ENCODE data around the gene ZNF500. TPM values are rescaled to one million over a fixed set of nuclear protein-coding genes. Genes with fewer than 3 reads are reported as not detected.

The ZNF500 gene
- polyA plus RNA-seq, 1 donor: 10.4 TPM

DNA sequence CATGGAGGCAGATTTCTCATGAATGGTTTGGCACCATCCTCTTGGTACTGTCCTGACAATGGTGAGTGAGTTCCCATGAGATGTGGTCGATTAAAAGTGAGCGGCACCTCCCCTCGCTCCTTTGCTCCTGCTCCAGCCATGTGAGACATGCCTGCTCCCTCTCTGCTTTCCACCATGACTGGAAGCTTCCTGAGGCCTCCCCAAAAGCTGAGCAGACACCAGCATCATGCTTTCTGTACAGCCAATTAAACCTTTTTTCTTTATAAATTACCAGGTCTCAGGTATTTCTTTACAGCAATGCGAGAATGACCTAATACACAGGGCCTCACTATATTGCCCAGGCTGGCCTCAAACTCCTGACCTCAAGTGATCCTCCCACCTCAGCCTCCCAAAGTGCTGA is 12.1 kb downstream of the ZNF500 start:
- DNase-seq: no peak
- WGBS (ENCODE audit: insufficient coverage, low lambda C conversion rate): no CpG with 5 or more reads among the region's 4 CpGs
- H3K9me3 ChIP-seq (ENCODE audit: control insufficient read depth, low read depth, low read length): no peaks in the 10 kb centered on the region
- H3K27ac ChIP-seq (ENCODE audit: low read length): no peak overlapping the region
- no peaks in the 10 kb centered on the region for H3K4me1 ChIP-seq (ENCODE audit: control insufficient read depth, insufficient read depth, low read length)
- no peaks in the 10 kb centered on the region for H3K27me3 ChIP-seq (ENCODE audit: control insufficient read depth, insufficient read depth, low read length)
- peaks cover 71% of the 10 kb centered on the region for H3K36me3 ChIP-seq (ENCODE audit: control insufficient read depth, insufficient read depth, low read length)
- H3K4me3 ChIP-seq (ENCODE audit: low read length): no peak overlapping the region

DNA sequence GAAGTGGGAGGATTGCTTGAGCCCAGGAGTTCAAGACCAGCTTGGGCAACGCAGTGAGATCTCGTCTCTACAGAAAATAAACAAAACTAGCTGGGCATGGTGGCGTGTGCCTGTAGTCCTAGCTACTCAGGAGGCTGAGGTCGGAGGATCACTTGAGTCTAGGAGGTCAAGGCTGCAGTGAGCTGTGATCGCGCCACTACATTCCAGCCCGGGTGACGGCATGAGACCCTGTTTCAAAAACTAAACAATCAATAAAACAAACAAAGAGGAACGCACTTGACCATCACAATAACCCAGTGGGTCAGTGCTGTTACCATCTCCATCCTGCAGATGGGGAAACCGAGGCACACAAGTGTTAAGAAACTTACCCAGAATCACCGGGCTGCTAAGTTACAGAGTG is 13.7 kb downstream of the ZNF500 start:
- 80% methylated on average over 1 of the region's 11 CpGs for WGBS (ENCODE audit: insufficient coverage, low lambda C conversion rate)

DNA sequence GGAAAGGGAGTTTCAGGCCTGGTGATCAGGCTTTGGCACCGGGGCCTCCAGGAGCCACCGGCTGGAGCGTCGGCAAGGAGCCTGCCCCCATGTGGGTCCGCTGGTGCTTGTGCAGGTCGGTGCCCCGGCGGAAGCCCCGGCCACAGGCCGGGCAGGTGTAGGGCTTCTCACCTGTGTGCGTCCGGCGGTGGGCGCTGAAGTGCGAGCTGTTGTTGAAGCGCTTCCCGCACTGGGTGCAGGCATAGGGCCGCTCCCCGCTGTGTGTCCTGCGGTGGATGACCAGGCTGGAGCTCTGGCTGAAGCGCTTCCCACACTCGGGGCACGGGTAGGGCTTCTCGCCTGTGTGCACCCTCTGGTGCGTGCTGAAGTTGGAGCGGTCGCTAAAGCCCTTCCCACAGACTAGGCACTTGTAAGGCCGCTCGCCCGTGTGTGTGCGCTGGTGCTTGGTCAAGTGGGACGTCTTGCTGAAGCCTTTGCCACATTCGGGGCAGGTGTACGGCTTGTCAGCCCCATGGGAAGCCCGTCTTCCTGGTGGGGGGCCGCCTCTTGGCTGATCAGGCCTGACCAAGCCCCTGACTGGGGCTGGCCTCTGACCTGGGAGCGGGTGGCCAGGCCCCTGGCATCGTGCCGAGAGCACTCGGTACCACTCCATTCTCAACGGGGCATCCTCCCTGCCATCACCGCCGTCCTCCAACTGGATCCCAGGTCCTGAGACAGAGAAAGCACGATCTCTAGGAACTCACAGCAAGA is 14.4 kb downstream of the ZNF500 start:
- no peak for DNase-seq
- Histone ChIP-seq H3K4me1 (ENCODE audit: control insufficient read depth, insufficient read depth, low read length) (no peaks in the 10 kb centered on the region), H3K36me3 (ENCODE audit: control insufficient read depth, insufficient read depth, low read length) (peaks cover 61% of the 10 kb centered on the region), H3K27me3 (ENCODE audit: control insufficient read depth, insufficient read depth, low read length) (no peaks in the 10 kb centered on the region), H3K27ac (ENCODE audit: low read length) (no peak overlapping the region), H3K4me3 (ENCODE audit: low read length) (no peak overlapping the region), H3K9me3 (ENCODE audit: control insufficient read depth, low read depth, low read length) (no peaks in the 10 kb centered on the region)
- WGBS (ENCODE audit: insufficient coverage, low lambda C conversion rate): no CpG with 5 or more reads among the region's 44 CpGs

More for the DNA sequence above, 13.7 kb downstream of the ZNF500 start:
- H3K9me3 ChIP-seq (ENCODE audit: control insufficient read depth, low read depth, low read length): no peaks in the 10 kb centered on the region
- no peak overlapping the region for H3K4me3 ChIP-seq (ENCODE audit: low read length)
- peaks cover 64% of the 10 kb centered on the region for H3K36me3 ChIP-seq (ENCODE audit: control insufficient read depth, insufficient read depth, low read length)
- H3K27ac ChIP-seq (ENCODE audit: low read length): no peak overlapping the region
- no peaks in the 10 kb centered on the region for H3K27me3 ChIP-seq (ENCODE audit: control insufficient read depth, insufficient read depth, low read length)
- DNase-seq: no peak
- no peaks in the 10 kb centered on the region for H3K4me1 ChIP-seq (ENCODE audit: control insufficient read depth, insufficient read depth, low read length)

DNA sequence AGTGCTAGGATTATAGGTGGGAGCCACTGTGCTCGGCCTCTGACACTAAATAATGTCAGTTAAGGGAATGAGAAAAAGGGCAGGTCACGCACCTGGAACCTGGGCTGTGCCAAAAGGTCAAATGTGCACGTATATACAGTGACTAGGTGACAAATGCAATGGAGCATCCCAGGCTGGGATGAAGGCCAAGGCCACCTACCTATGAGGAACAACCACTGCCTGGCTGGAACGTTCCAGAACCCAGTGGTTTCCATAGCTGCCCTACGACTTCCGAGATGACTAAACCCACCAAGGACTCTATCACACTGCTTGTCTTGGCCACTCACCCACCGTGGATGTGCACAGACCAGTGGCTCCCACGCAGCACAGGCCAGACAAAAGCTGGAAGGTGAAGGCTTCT is 16.1 kb downstream of the ZNF500 start:
- Histone ChIP-seq H3K4me3 (ENCODE audit: low read length) (no peak overlapping the region), H3K4me1 (ENCODE audit: control insufficient read depth, insufficient read depth, low read length) (no peaks in the 10 kb centered on the region), H3K36me3 (ENCODE audit: control insufficient read depth, insufficient read depth, low read length) (peaks cover 58% of the 10 kb centered on the region), H3K27me3 (ENCODE audit: control insufficient read depth, insufficient read depth, low read length) (no peaks in the 10 kb centered on the region), H3K9me3 (ENCODE audit: control insufficient read depth, low read depth, low read length) (no peaks in the 10 kb centered on the region), H3K27ac (ENCODE audit: low read length) (no peak overlapping the region)
- DNase-seq: no peak
- WGBS (ENCODE audit: insufficient coverage, low lambda C conversion rate): 100% methylated on average over 1 of the region's 8 CpGs

DNA sequence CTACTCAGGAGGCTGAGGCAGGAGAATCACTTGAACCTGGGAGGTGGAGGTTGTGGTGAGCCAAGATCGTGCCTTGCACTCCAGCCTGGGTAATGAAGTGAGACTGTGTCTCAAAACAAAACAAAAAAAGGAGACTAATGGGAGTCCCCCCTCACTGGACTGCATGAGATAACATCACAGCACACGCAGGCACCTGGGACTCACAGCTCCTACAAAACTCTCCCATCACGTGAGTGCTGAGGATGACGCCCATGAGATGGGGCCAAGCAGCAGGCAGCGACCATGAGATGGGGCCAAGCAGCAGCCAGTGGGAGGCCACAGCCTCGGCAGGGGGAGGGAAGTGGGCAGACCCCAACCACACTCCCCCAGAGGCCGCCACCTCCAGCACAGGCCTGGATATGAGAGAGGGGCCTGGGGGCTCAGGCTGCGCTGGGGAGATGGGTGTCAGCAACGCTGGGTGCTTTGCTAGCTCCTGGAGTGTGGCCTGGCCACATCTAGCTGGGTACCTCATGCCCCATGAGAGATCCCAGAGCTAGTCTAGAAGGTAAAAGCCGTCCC is 17.2 kb downstream of the ZNF500 start:
- Histone ChIP-seq H3K27me3 (ENCODE audit: control insufficient read depth, insufficient read depth, low read length) (no peaks in the 10 kb centered on the region), H3K27ac (ENCODE audit: low read length) (no peak overlapping the region), H3K4me1 (ENCODE audit: control insufficient read depth, insufficient read depth, low read length) (no peaks in the 10 kb centered on the region), H3K9me3 (ENCODE audit: control insufficient read depth, low read depth, low read length) (no peaks in the 10 kb centered on the region), H3K36me3 (ENCODE audit: control insufficient read depth, insufficient read depth, low read length) (peaks cover 47% of the 10 kb centered on the region), H3K4me3 (ENCODE audit: low read length) (no peak overlapping the region)
- no CpG with 5 or more reads among the region's 10 CpGs for WGBS (ENCODE audit: insufficient coverage, low lambda C conversion rate)
- DNase-seq: no peak

DNA sequence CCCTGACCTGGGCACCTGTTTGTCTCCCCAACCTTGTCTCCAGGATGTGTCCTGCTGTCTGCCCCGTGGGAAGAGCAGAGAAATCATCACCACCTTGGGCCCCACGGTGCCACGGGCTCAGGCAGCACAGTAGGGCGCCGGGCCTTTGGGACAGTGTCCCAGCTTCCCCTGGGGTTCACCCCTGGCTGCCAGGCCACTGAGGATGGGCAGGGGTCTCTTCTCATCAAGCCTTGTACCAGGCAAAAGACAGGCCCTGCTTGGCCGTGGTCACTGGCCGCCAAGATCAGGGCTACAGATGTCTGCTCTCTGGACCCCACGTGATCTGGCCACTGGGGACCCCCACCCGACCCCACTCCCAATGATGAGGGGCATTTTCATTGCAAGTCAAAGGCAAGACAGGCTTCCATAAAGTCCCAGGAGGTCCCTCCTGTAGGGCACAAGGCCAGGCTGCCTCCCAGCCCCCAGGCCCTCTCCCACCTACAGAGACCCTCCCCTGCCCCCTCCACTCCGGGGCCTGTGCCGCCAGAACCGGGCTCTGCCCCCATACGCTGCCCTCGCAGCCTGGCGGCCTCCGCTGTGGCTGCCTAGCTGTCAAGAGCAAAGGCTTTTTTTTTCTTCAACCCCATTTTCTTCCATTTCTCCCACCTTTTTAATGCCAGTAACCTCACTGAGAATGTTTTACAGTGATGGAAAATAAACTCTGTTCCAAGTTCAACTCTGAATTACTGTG is 18.1 kb downstream of the ZNF500 start:
- WGBS (ENCODE audit: insufficient coverage, low lambda C conversion rate): 80% methylated on average over 6 of the region's 16 CpGs
- no peak for DNase-seq
- no peak overlapping the region for H3K27ac ChIP-seq (ENCODE audit: low read length)
- no peaks in the 10 kb centered on the region for H3K27me3 ChIP-seq (ENCODE audit: control insufficient read depth, insufficient read depth, low read length)
- H3K9me3 ChIP-seq (ENCODE audit: control insufficient read depth, low read depth, low read length): no peaks in the 10 kb centered on the region
- H3K36me3 ChIP-seq (ENCODE audit: control insufficient read depth, insufficient read depth, low read length): peaks cover 42% of the 10 kb centered on the region
- no peaks in the 10 kb centered on the region for H3K4me1 ChIP-seq (ENCODE audit: control insufficient read depth, insufficient read depth, low read length)
- no peak overlapping the region for H3K4me3 ChIP-seq (ENCODE audit: low read length)

DNA sequence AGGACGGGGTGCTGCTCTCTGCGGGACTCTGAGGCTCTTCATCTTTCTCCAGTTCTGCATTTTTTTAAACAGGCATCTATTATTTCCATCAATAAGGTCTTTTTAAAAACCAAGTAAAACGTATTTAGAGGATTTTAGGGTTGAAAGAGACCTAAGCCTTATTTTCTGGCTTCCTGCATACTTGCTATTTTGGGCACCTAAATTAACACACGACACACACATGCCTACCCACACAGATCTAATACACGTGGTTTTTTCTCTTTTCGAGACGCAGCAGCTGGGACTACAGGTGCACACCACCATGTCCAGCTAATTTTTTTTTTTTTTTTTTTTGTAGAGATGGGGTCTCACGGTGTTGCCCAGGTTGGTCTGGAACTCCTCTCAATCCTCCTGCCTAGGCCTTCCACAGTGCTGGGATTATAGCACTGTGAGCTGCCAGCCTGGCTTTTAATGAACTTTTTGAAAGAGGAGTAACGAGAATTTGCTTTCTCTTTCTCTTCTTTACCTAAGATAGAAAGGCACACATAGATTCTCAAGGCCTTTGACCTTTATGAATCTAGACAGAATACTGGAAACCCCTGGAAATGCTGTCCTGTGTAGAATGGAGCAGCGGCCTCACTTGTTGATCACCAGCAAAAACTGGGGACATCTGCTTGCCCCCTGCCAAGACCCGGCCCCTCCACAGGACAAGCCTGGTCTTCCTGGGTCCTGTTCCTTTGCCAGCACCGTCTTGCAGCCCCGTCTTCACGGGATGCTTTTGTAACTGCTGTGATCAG is 18.9 kb downstream of the ZNF500 start:
- H3K27me3 ChIP-seq (ENCODE audit: control insufficient read depth, insufficient read depth, low read length): no peaks in the 10 kb centered on the region
- DNase-seq: no peak
- no peaks in the 10 kb centered on the region for H3K9me3 ChIP-seq (ENCODE audit: control insufficient read depth, low read depth, low read length)
- H3K36me3 ChIP-seq (ENCODE audit: control insufficient read depth, insufficient read depth, low read length): peaks cover 35% of the 10 kb centered on the region
- 80% methylated on average over 1 of the region's 14 CpGs for WGBS (ENCODE audit: insufficient coverage, low lambda C conversion rate)
- no peak overlapping the region for H3K27ac ChIP-seq (ENCODE audit: low read length)
- H3K4me1 ChIP-seq (ENCODE audit: control insufficient read depth, insufficient read depth, low read length): peaks cover 2% of the 10 kb centered on the region
- H3K4me3 ChIP-seq (ENCODE audit: low read length): no peak overlapping the region

DNA sequence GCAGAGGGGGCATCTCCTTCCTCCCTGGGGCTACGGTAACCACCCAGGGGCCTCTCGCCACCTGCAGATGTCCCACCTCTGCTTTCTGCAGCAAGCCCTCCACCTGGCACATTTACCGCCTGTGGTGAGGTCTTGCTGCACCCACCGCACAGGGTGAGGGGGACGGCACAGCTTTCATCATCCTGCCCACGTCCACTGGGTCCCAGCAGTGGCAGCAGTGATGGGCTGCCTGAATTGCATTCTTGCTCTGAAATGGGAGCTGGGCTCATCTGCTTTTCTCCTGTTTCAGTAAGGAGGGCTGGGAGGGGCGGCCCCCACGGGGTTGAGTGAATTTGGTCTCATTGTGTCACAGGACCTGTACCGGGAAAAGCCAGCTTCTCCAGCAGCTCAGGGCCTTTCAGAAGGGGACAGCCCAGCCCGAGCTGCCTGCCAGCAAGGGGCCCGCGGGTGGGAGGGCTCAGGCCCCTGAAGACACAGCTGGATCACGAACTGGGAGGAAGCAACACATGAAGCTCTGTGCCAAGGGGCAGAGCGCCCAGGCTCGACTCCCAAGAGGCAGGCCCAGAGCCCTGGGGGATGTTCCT is 19.9 kb downstream of the ZNF500 start:
- DNase-seq: no peak
- WGBS (ENCODE audit: insufficient coverage, low lambda C conversion rate): no CpG with 5 or more reads among the region's 15 CpGs
- no peak overlapping the region for H3K27ac ChIP-seq (ENCODE audit: low read length)

DNA sequence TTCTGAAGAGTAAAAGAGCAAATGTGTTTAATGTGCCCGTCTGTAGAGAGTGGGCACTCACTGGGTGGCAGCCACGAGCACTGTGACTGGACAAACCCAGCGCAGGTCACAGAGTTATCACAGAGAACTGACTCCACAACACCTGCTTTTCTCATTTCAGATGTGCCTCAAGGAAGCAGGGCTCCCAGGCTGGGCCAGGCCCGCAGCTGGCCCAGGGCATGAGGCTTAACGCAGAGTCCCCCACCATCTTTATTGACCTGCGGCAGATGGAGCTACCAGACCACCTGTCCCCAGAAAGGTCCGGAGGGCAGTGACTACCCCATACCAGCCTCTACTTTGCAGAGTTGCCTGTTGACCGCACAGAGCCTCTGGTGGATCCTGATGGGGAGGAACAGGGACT is 20.7 kb downstream of the ZNF500 start:
- H3K4me3 ChIP-seq (ENCODE audit: low read length): no peak overlapping the region
- H3K27me3 ChIP-seq (ENCODE audit: control insufficient read depth, insufficient read depth, low read length): no peaks in the 10 kb centered on the region
- no CpG with 5 or more reads among the region's 8 CpGs for WGBS (ENCODE audit: insufficient coverage, low lambda C conversion rate)
- H3K9me3 ChIP-seq (ENCODE audit: control insufficient read depth, low read depth, low read length): no peaks in the 10 kb centered on the region
- H3K36me3 ChIP-seq (ENCODE audit: control insufficient read depth, insufficient read depth, low read length): peaks cover 16% of the 10 kb centered on the region
- DNase-seq: no peak
- no peak overlapping the region for H3K27ac ChIP-seq (ENCODE audit: low read length)
- peaks cover 6% of the 10 kb centered on the region for H3K4me1 ChIP-seq (ENCODE audit: control insufficient read depth, insufficient read depth, low read length)

More for the DNA sequence above, 19.9 kb downstream of the ZNF500 start:
- no peaks in the 10 kb centered on the region for H3K27me3 ChIP-seq (ENCODE audit: control insufficient read depth, insufficient read depth, low read length)
- no peak overlapping the region for H3K4me3 ChIP-seq (ENCODE audit: low read length)
- H3K9me3 ChIP-seq (ENCODE audit: control insufficient read depth, low read depth, low read length): no peaks in the 10 kb centered on the region
- H3K36me3 ChIP-seq (ENCODE audit: control insufficient read depth, insufficient read depth, low read length): peaks cover 25% of the 10 kb centered on the region
- H3K4me1 ChIP-seq (ENCODE audit: control insufficient read depth, insufficient read depth, low read length): peaks cover 6% of the 10 kb centered on the region

DNA sequence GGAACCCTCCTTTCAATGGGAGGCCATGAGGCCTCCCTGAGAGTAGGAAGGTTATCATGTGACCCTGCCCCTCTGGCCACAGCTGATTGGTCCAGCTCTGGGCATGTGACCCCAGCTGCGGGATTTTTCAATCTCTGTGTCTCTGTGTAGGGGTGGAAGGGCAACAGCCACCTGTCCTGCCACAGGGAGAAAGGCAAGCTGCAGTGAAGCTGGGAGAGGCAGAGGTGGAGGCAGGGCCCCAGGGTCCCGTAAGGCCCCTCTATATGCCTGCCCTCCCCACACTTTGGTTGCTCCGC is 21.7 kb downstream of the ZNF500 start:
- Histone ChIP-seq H3K36me3 (ENCODE audit: control insufficient read depth, insufficient read depth, low read length) (peaks cover 9% of the 10 kb centered on the region), H3K9me3 (ENCODE audit: control insufficient read depth, low read depth, low read length) (no peaks in the 10 kb centered on the region), H3K27me3 (ENCODE audit: control insufficient read depth, insufficient read depth, low read length) (no peaks in the 10 kb centered on the region), H3K4me1 (ENCODE audit: control insufficient read depth, insufficient read depth, low read length) (peaks cover 6% of the 10 kb centered on the region), H3K4me3 (ENCODE audit: low read length) (no peak overlapping the region), H3K27ac (ENCODE audit: low read length) (no peak overlapping the region)
- no CpG with 5 or more reads among the region's 3 CpGs for WGBS (ENCODE audit: insufficient coverage, low lambda C conversion rate)
- DNase-seq: no peak

Data from large intestine (tissue), 3 donors.